ENCODE measurements around the gene ZNF43. TPM values are rescaled to one million over a fixed set of nuclear protein-coding genes. Genes with fewer than 3 reads are reported as not detected.

ZNF43 gene
- total RNA-seq, 4 donors from 2014 or later, result 16.1 to 28.0 (median 17.0) TPM

DNA sequence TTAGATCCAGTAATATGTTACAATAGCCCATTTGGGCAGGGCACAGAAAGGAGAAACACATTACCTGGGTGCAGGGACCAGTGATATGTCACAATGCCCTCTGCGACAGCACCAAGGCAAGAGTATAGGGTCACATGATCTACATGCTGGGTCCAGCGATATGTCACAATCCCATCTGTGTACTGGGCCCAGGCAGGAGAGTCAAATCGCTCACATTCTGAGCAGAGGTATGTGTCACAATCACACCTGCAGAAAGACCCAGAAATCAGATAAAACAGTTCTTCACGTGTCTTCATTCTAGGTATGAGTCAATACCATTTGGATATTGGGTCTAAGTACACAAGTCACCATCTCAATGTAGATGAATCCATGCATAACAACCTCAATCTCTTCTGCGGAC lies 7.1 kb upstream of the ZNF43 start:
- TF ChIP-seq, protein P1, sequence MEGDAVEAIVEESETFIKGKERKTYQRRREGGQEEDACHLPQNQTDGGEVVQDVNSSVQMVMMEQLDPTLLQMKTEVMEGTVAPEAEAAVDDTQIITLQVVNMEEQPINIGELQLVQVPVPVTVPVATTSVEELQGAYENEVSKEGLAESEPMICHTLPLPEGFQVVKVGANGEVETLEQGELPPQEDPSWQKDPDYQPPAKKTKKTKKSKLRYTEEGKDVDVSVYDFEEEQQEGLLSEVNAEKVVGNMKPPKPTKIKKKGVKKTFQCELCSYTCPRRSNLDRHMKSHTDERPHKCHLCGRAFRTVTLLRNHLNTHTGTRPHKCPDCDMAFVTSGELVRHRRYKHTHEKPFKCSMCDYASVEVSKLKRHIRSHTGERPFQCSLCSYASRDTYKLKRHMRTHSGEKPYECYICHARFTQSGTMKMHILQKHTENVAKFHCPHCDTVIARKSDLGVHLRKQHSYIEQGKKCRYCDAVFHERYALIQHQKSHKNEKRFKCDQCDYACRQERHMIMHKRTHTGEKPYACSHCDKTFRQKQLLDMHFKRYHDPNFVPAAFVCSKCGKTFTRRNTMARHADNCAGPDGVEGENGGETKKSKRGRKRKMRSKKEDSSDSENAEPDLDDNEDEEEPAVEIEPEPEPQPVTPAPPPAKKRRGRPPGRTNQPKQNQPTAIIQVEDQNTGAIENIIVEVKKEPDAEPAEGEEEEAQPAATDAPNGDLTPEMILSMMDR (IDR thresholded peaks at IDR 0.05), result no peak
- TF ChIP-seq POLR2A (IDR thresholded peaks at IDR 0.05) (no peak), EP300 (IDR thresholded peaks at IDR 0.05) (no peak)
- 90 to 96% methylated on average over 5 of the region's 5 CpGs for WGBS, 2 donors

DNA sequence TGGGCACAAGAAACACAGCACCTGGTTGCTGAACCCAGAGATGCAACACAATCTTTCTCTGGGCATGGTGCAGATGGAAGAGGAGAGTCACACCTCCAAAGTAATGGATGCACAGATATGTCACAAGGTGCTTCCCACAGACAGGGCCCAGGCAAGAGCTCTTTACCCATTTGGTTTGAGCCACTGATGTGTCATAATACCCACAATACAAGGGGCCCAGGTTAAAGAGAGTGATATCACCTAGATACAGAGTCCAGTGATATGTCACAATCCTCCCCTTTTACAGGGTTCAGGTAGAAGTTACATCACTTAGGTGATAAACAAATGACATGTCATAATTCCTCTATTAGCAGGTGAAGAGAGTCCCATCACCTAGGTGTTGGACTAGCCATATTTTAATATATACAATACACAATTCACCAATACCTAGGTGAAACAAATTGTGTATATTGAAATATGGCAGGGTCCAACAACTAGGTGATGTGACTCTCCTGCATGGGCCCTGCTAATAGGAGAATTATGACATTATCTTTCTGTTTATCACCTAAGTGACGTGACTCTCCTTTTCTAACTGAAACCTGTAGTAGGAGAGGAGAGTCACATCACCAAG lies 5.6 kb upstream of the ZNF43 start:
- H3K9me3 ChIP-seq, result no peaks in the 10 kb centered on the region
- 52 to 70% methylated on average over 1 of the region's 1 CpG for WGBS, 2 donors
- no peak overlapping the region for H3K4me3 ChIP-seq
- no peak for DNase-seq (ENCODE audit: low spot score in 2 of 2)
- no peak for TF ChIP-seq EP300 (IDR thresholded peaks at IDR 0.05)
- TF ChIP-seq, protein P1 (IDR thresholded peaks at IDR 0.05), result no peak
- TF ChIP-seq POLR2A (IDR thresholded peaks at IDR 0.05), result no peak
- peaks cover 0 to 70% (median 0%) of the 10 kb centered on the region in 3 donors for H3K36me3 ChIP-seq
- no peaks in the 10 kb centered on the region for H3K27me3 ChIP-seq
- H3K4me1 ChIP-seq, result peaks cover 0 to 2% (median under 1%) of the 10 kb centered on the region in 4 donors
- H3K27ac ChIP-seq, result no peak overlapping the region

More for the DNA sequence above, 7.1 kb upstream of the ZNF43 start:
- Histone ChIP-seq H3K4me1 (no peaks in the 10 kb centered on the region), H3K36me3 (peaks cover 0 to 85% (median 0%) of the 10 kb centered on the region in 3 donors), H3K27me3 (no peaks in the 10 kb centered on the region), H3K27ac (no peak overlapping the region), H3K9me3 (no peaks in the 10 kb centered on the region), H3K4me3 (no peak overlapping the region)
- no peak for DNase-seq (ENCODE audit: low spot score in 2 of 2)

DNA sequence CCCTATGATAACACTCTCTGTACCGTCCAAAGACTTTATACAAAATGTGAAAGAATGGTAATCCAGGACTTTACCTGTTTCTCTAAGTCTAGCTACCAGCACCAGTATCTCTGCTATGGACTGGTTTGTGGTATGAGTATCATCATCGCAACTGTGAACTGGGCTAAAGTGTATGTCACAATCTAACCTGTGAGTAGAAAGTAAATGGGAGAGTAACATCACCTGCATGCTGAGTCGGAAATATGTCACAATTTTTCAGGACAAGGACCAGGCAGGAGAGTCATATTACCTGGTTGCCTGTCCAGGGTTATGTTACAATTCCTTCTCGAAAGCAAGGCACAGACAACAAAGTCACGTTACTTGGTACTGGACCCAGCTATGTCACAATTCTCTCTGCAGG lies 5.1 kb upstream of the ZNF43 start:
- no peak for TF ChIP-seq POLR2A (IDR thresholded peaks at IDR 0.05)
- TF ChIP-seq, protein P1 (IDR thresholded peaks at IDR 0.05), result no peak
- no peaks in the 10 kb centered on the region for H3K27me3 ChIP-seq
- no peak for DNase-seq (ENCODE audit: low spot score in 2 of 2)
- H3K9me3 ChIP-seq, result no peaks in the 10 kb centered on the region
- H3K36me3 ChIP-seq, result peaks cover 0 to 68% (median 0%) of the 10 kb centered on the region in 3 donors
- no peak overlapping the region for H3K4me3 ChIP-seq
- H3K27ac ChIP-seq, result no peak overlapping the region
- WGBS, 2 donors, result 89 to 96% methylated on average over 5 of the region's 5 CpGs
- H3K4me1 ChIP-seq, result peaks cover 0 to 7% (median 4%) of the 10 kb centered on the region in 4 donors

DNA sequence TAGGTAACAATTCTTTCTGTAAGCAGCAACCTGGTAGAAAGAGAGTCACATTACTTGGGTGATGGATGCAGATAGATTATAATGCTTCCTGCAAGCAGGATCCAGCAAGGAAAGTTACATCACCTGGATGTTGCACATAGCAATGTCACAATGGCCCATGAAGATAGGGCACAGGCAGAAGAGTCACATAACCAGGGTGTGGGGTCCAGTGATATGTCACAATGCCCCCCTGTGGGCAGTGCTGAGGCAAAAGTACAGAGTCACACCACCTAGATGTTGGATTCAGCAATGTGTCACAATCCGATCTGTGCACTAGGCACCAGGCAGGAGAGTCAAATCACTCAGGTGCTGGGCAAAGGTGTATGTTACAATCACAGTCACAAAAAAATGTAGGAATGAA lies 4.0 kb upstream of the ZNF43 start:
- H3K36me3 ChIP-seq, result peaks cover 0 to 57% (median 0%) of the 10 kb centered on the region in 3 donors
- TF ChIP-seq POLR2A (IDR thresholded peaks at IDR 0.05) (no peak), EP300 (IDR thresholded peaks at IDR 0.05) (no peak)
- TF ChIP-seq, protein P1 (IDR thresholded peaks at IDR 0.05), result no peak

DNA sequence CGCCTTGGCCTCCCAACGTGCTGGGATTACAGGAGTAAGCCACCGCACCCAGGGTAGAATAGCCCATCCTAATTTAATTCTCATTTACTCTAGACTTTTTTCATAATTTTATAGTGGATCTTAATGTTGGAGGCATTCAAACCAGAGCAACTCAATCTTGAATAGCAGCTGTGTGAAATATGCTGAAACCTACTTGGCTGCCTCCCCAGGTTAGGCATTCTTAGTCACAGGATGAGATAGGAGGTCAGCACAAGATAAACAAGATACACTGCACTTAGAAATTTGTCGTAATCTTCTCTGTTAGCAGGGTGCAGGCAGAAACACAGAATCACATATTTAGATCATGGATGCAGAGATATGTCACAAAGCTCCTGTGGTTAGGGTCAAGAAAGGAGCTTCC lies 2.7 kb upstream of the ZNF43 start:
- peaks cover 0 to 53% (median 0%) of the 10 kb centered on the region in 3 donors for H3K36me3 ChIP-seq
- TF ChIP-seq, protein P1 (IDR thresholded peaks at IDR 0.05), result no peak
- TF ChIP-seq POLR2A (IDR thresholded peaks at IDR 0.05), result no peak
- no peak for TF ChIP-seq EP300 (IDR thresholded peaks at IDR 0.05)
- H3K9me3 ChIP-seq, result peaks cover 0 to 3% (median 0%) of the 10 kb centered on the region in 4 donors
- no peak for DNase-seq (ENCODE audit: low spot score in 2 of 2)
- H3K27me3 ChIP-seq, result no peaks in the 10 kb centered on the region
- peaks cover 0 to 7% (median 4%) of the 10 kb centered on the region in 4 donors for H3K4me1 ChIP-seq
- no peak overlapping the region for H3K27ac ChIP-seq
- no peak overlapping the region for H3K4me3 ChIP-seq
- 95% methylated on average over 4 of the region's 4 CpGs for WGBS, 2 donors

More for the DNA sequence above, 4.0 kb upstream of the ZNF43 start:
- Histone ChIP-seq H3K4me3 (no peak overlapping the region), H3K27me3 (no peaks in the 10 kb centered on the region), H3K27ac (no peak overlapping the region), H3K9me3 (no peaks in the 10 kb centered on the region), H3K4me1 (peaks cover 0 to 7% (median 4%) of the 10 kb centered on the region in 4 donors)
- 89 to 90% methylated on average over 1 of the region's 1 CpG for WGBS, 2 donors
- DNase-seq (ENCODE audit: low spot score in 2 of 2), result no peak

All from tibial nerve (tissue), 4 donors.